Right lobe of liver (tissue), 6 donors: Measurements from ENCODE around the gene ELOVL5. TPM values are rescaled to one million over a fixed set of nuclear protein-coding genes. Genes with fewer than 3 reads are reported as not detected.
A peak's percentile ranks its signal among the peaks of the same experiment; 100 is the strongest.

ENCODE experiments used
- ATAC-seq, 4 donors: fragments of 200-7000 bp; cut with Tn5 transposase; one replicate each; pipeline ENCODE4 v1.9.1; 2020; ENCODE audit warnings: mild to moderate bottlenecking in 4 of 4, moderate library complexity in 4 of 4
- DNase-seq, 3 donors: peaks; one replicate each; pipeline ENCODE4 v3.0.0-alpha.2; 2020
- H3K27ac ChIP-seq, 3 donors: fragments of 200-600 bp; one replicate each; pipeline ENCODE4 v1.8.0; 2022
- H3K27me3 ChIP-seq, 2 donors: fragments of 200-600 bp; one replicate each; pipeline ENCODE4 v1.8.0; 2022
- H3K36me3 ChIP-seq, 4 donors: fragments of 200-600 bp; sonication (generic) in 1 of 4; one replicate each; pipeline versions ENCODE4 v1.5.1 to v1.8.0; 2017 to 2022; ENCODE audit warnings: control low read depth in 1 of 4
- H3K4me1 ChIP-seq, 4 donors: fragments of 200-600 bp; sonication (generic) in 1 of 4; one replicate each; pipeline versions ENCODE4 v1.5.1 to v1.8.0; 2017 to 2022; ENCODE audit warnings: control low read depth in 1 of 4
- H3K4me3 ChIP-seq, 3 donors: fragments of 200-600 bp; one replicate each; pipeline ENCODE4 v1.8.0; 2022
- H3K9me3 ChIP-seq, 4 donors: fragments of 200-600 bp; sonication (generic) in 1 of 4; one replicate each; pipeline versions ENCODE4 v1.5.1 to v1.8.0; 2017 to 2022; ENCODE audit warnings: control low read depth in 1 of 4
- POLR2A ChIP-seq: fragments of 450-650 bp; IDR thresholded peaks from one replicate; pipeline ENCODE4 v1.6.1; 2017; ENCODE audit warnings: antibody characterized with exemption, mild to moderate bottlenecking
- WGBS: methylation state at CpG from one replicate; pipeline ENCODE4 v1.1.6; 2018; ENCODE audit warnings: low coverage, low lambda C conversion rate; ENCODE audit not compliant: insufficient coverage; ENCODE audit errors: missing lambda C conversion rate; 5-methylcytosine and 5-hydroxymethylcytosine counted together
- intact Hi-C, 2 donors: fragments of 100-400 bp; cut with DNase I; formaldehyde crosslinking; loops; one replicate each; pipeline versions ENCODE4 v1.11.2 to v1.14.1; 2022
- total RNA-seq, 6 experiments: library from RNA; depleted of rRNA in 2 of 6; stranded (reverse); fragments of >200 nt in 2 of 6; fragmentation: NEBNext Ultra II Directional in 3 of 6; extraction: Animal tissue kit (Norgen Biotek cat#: 25700) in 3 of 6; gene quantifications; one replicate each; pipeline versions ENCODE4 v1.1.0 to v1.2.4, GENCODE V29; 2016 to 2023
- TF ChIP-seq, protein P1 (sequence below), 4 donors: fragments of 200-600 bp in 3 of 4; fragments of 450-650 bp in 1 of 4; IDR thresholded peaks; one replicate each; pipeline versions ENCODE4 v1.5.1 to v1.8.0; 2016 to 2022; ENCODE audit warnings: antibody characterized with exemption in 4 of 4, mild to moderate bottlenecking in 2 of 4
- donor health status: DM: no; HTN: yes; CAD: no.
- donor health status: DM: no; HTN: no; CAD: no.
- donor health status: DM: no; HTN: no; CAD: no.
- donor health status: DM: no; HTN: yes; CAD: no.
- donor health status: DM: no; HTN: yes; CAD: no.

Gene ELOVL5
- total RNA-seq, 6 experiments from 2014 or later, result 48.5 to 117 (median 55.7) TPM

DNA sequence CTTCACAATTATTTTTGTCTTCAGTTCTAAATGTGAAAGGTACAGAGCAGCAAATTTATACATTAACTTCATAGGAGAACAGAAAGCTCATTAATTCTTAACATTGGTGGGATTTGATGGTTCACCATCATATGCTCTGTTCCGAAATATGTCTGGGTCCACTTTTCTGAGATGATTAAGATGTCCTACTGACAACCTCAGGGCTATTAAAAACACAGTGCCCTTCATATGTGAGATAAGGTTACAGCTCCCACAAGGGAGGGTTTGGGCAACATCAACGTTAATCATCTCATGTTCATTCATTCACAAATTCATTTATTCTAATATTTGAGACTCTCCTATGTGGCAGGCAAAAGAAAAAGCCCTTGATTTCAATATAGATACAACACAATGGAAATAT lies 91.2 kb downstream of the ELOVL5 start:
- intact Hi-C loops, result no loop called here
- DNase-seq (no peak), ATAC-seq (no peak)
- Histone ChIP-seq H3K4me3 (no peak overlapping the region), H3K9me3 (no peaks in the 10 kb centered on the region), H3K4me1 (peaks cover 0 to 24% (median 0%) of the 10 kb centered on the region in 4 donors), H3K27ac (no peak overlapping the region), H3K36me3 (peaks cover 0 to 21% (median 4%) of the 10 kb centered on the region in 4 donors), H3K27me3 (no peaks in the 10 kb centered on the region)
- 75% methylated on average over 2 of the region's 2 CpGs for WGBS
- TF ChIP-seq, protein P1, sequence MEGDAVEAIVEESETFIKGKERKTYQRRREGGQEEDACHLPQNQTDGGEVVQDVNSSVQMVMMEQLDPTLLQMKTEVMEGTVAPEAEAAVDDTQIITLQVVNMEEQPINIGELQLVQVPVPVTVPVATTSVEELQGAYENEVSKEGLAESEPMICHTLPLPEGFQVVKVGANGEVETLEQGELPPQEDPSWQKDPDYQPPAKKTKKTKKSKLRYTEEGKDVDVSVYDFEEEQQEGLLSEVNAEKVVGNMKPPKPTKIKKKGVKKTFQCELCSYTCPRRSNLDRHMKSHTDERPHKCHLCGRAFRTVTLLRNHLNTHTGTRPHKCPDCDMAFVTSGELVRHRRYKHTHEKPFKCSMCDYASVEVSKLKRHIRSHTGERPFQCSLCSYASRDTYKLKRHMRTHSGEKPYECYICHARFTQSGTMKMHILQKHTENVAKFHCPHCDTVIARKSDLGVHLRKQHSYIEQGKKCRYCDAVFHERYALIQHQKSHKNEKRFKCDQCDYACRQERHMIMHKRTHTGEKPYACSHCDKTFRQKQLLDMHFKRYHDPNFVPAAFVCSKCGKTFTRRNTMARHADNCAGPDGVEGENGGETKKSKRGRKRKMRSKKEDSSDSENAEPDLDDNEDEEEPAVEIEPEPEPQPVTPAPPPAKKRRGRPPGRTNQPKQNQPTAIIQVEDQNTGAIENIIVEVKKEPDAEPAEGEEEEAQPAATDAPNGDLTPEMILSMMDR (IDR thresholded peaks at IDR 0.05), result no peak
- no peak for TF ChIP-seq POLR2A

GRCh38 chr6:53257001-53257400 lies 91.7 kb downstream of the ELOVL5 start:
- intact Hi-C loops, result no loop called here
- DNase-seq, result no peak
- WGBS, result 15% methylated on average over 3 of the region's 3 CpGs
- Histone ChIP-seq H3K9me3 (no peaks in the 10 kb centered on the region), H3K4me1 (peaks cover 0 to 29% (median 0%) of the 10 kb centered on the region in 4 donors), H3K36me3 (peaks cover 0 to 19% (median 4%) of the 10 kb centered on the region in 4 donors), H3K27me3 (no peaks in the 10 kb centered on the region), H3K4me3 (no peak overlapping the region), H3K27ac (no peak overlapping the region)
- TF ChIP-seq, protein P1 (IDR thresholded peaks at IDR 0.05), result no peak
- no peak for TF ChIP-seq POLR2A
- peak; percentile 44 to 79 (median 65) for ATAC-seq

DNA sequence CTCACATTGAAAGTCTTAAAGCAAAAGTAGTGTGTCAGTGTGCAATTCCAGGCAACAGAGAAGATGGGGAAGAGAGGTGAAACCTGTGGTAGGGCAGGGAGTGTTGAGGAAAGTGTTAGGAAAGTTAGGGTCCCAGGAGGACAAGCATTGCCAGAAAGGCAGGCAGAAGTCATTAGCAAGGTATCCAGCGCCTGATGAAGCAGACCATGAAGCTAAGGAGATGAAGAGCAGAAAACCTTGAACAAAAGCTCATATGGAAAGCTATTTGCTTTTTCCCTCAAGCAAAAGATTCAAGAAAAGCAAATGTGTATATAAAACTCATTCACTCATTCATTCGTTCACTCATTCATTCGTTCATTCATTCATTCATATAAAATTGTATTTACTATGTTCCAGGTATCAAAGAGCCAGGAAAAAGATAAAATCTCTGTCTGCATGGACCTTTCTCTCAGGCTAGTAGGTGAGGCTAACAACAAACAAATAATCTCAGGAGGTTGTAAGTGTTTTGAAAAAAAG lies 96.5 kb downstream of the ELOVL5 start:
- ATAC-seq (no peak), DNase-seq (no peak)
- Histone ChIP-seq H3K4me3 (no peak overlapping the region), H3K9me3 (no peaks in the 10 kb centered on the region), H3K27ac (peak overlapping the region in 1 of 3 donors; percentile 41), H3K27me3 (no peaks in the 10 kb centered on the region), H3K36me3 (no peaks in the 10 kb centered on the region), H3K4me1 (peaks cover 0 to 58% (median 4%) of the 10 kb centered on the region in 4 donors)
- WGBS, result 62% methylated on average over 3 of the region's 3 CpGs
- no peak for TF ChIP-seq POLR2A
- TF ChIP-seq, protein P1 (IDR thresholded peaks at IDR 0.05), result no peak
- intact Hi-C loops, result no loop called here

DNA sequence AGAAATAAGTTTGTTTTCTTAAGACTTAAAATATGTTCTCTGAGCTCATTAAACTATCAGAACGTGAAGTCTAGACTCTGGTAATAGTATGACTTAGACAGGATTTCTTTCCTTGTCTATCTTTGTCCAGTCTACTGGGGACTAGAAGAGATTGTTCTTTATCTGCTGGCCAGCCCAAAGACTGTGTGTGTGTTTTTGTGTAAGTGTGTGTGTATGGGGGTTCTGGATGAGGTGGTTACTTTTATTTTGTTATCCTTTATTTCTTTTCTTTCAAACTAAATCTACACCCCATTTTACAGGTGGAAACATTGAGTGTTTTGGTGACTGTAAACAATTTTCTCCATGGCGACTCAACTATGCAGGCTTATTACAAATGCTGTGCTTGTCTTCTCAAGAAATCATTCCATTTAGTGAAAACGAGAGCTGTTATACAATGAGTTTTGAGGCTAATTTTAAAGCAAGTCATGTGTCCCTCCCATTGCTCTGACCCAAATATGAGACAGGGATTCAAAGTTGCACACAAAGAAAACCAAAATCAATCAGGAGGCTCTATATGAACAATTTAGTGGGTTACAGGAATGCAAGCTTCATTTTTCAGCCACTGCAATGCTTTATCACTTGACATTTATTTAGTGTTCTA lies 97.6 kb downstream of the ELOVL5 start:
- DNase-seq (no peak), ATAC-seq (peak in 1 of 4 donors; percentile 4)
- TF ChIP-seq POLR2A, result no peak
- TF ChIP-seq, protein P1 (IDR thresholded peaks at IDR 0.05), result no peak
- Histone ChIP-seq H3K27me3 (no peaks in the 10 kb centered on the region), H3K4me3 (no peak overlapping the region), H3K4me1 (peaks cover 0 to 63% (median 4%) of the 10 kb centered on the region in 4 donors), H3K36me3 (no peaks in the 10 kb centered on the region), H3K9me3 (no peaks in the 10 kb centered on the region), H3K27ac (peak overlapping the region in 1 of 3 donors; percentile 69)
- intact Hi-C loops, result no loop called here
- 83% methylated on average over 3 of the region's 3 CpGs for WGBS
